SJCRH30 (cell line): ENCODE results near the gene ANKRD34C. TPM values are rescaled to one million over a fixed set of nuclear protein-coding genes. Genes with fewer than 3 reads are reported as not detected.
"Not testable (repeated sequence)": the region's sequence is repeated elsewhere in the genome, so short reads cannot be mapped to it uniquely, and the experiment has no call there.

Experiments
- DNase-seq, 2 experiments: peaks; one replicate each; pipeline ENCODE4 v3.0.0-alpha.2; 2015 to 2020
- H3K27ac ChIP-seq: fragments of 250-450 bp; sonication (Bioruptor Pico); 2 replicates; pipeline ENCODE4 v1.5.1; 2020; ENCODE audit warnings: mild to moderate bottlenecking, moderate library complexity
- H3K27me3 ChIP-seq: fragments of 250-450 bp; sonication (Bioruptor Pico); 2 replicates; pipeline ENCODE4 v1.5.1; 2020; ENCODE audit warnings: mild to moderate bottlenecking, moderate library complexity
- H3K36me3 ChIP-seq: fragments of 250-450 bp; sonication (Bioruptor Pico); 2 replicates; pipeline ENCODE4 v1.5.1; 2020; ENCODE audit warnings: mild to moderate bottlenecking, moderate library complexity
- H3K4me1 ChIP-seq: fragments of 250-450 bp; sonication (Bioruptor Pico); 2 replicates; pipeline ENCODE4 v1.5.1; 2020; ENCODE audit warnings: mild to moderate bottlenecking, moderate library complexity
- H3K4me3 ChIP-seq: fragments of 250-450 bp; sonication (Bioruptor Pico); 2 replicates; pipeline ENCODE4 v1.5.1; 2020; ENCODE audit warnings: mild to moderate bottlenecking, moderate library complexity
- H3K9me3 ChIP-seq: fragments of 250-450 bp; sonication (Bioruptor Pico); replicated peaks from 2 replicates; pipeline ENCODE4 v1.5.1; 2020; ENCODE audit warnings: mild to moderate bottlenecking, moderate library complexity
- total RNA-seq: library from RNA; depleted of rRNA; stranded (reverse); fragments of >200 nt; shearing (Covaris generic); gene quantifications from 2 replicates; pipeline ENCODE4 v1.2.3, GENCODE V29; 2014

The ANKRD34C gene
- total RNA-seq, 1 experiment from 2014 or later = not detected

GRCh38 chr15:79296583-79296982, 14.1 kb downstream of the ANKRD34C start:
- DNase-seq = peak in 1 of 2 experiments; percentile 10
- no peak overlapping the region for H3K27ac ChIP-seq
- H3K27me3 ChIP-seq = peaks cover 4% of the 10 kb centered on the region

GRCh38 chr15:79299126-79299840, 16.8 kb downstream of the ANKRD34C start:
- Histone ChIP-seq H3K9me3 (no peaks in the 10 kb centered on the region), H3K4me3 (no peak overlapping the region), H3K27me3 (peaks cover 4% of the 10 kb centered on the region), H3K4me1 (no peaks in the 10 kb centered on the region), H3K27ac (no peak overlapping the region), H3K36me3 (no peaks in the 10 kb centered on the region)
- no peak for DNase-seq

More at GRCh38 chr15:79296583-79296982, 14.1 kb downstream of the ANKRD34C start:
- no peaks in the 10 kb centered on the region for H3K9me3 ChIP-seq
- no peaks in the 10 kb centered on the region for H3K4me1 ChIP-seq
- H3K4me3 ChIP-seq = no peak overlapping the region
- H3K36me3 ChIP-seq = no peaks in the 10 kb centered on the region

GRCh38 chr15:79299841-79300235, 17.3 kb downstream of the ANKRD34C start:
- no peak overlapping the region for H3K27ac ChIP-seq
- no peaks in the 10 kb centered on the region for H3K36me3 ChIP-seq
- H3K27me3 ChIP-seq = peaks cover 4% of the 10 kb centered on the region
- DNase-seq = no peak
- H3K4me1 ChIP-seq = no peaks in the 10 kb centered on the region
- no peaks in the 10 kb centered on the region for H3K9me3 ChIP-seq
- H3K4me3 ChIP-seq = no peak overlapping the region

- no peak overlapping the region for H3K4me3 ChIP-seq
- 0 out of 2 replicates have a peak, but pooled peaks cover 8% of the 10 kb centered on the region for H3K27me3 ChIP-seq
- no peaks in the 10 kb centered on the region; the same call in 1 of the 2 replicates for H3K4me1 ChIP-seq
- no peak overlapping the region for H3K27ac ChIP-seq
- no peaks in the 10 kb centered on the region for H3K9me3 ChIP-seq
- no peaks in the 10 kb centered on the region for H3K36me3 ChIP-seq
- DNase-seq = no peak
These were observed 24.7 kb downstream of the ANKRD34C start for GRCh38 chr15:79307251-79307650.

GRCh38 chr15:79308874-79309273, 26.4 kb downstream of the ANKRD34C start:
- Histone ChIP-seq H3K4me1 (no peaks in the 10 kb centered on the region; the same call in 1 of the 2 replicates), H3K36me3 (peaks cover 1% of the 10 kb centered on the region), H3K9me3 (no peaks in the 10 kb centered on the region), H3K4me3 (no peak overlapping the region), H3K27me3 (0 out of 2 replicates have a peak, but pooled peaks cover 8% of the 10 kb centered on the region), H3K27ac (no peak overlapping the region)
- DNase-seq = no peak

- Histone ChIP-seq H3K36me3 (peaks cover 19% of the 10 kb centered on the region), H3K9me3 (no peaks in the 10 kb centered on the region), H3K4me3 (peak overlapping the region; percentile 85), H3K27me3 (0 out of 2 replicates have a peak, but pooled peaks cover 2% of the 10 kb centered on the region), H3K4me1 (no peaks in the 10 kb centered on the region; the same call in 1 of the 2 replicates), H3K27ac (no peak overlapping the region)
- DNase-seq = no peak
These were observed 28.1 kb downstream of the ANKRD34C start for GRCh38 chr15:79310612-79310984.

- Histone ChIP-seq H3K27ac (peak within 1 kb of the TSS; percentile 40), H3K27me3 (no peaks in the 10 kb centered on the region), H3K4me3 (peak within 1 kb of the TSS; percentile 85), H3K9me3 (no peaks in the 10 kb centered on the region), H3K36me3 (peaks cover 25% of the 10 kb centered on the region), H3K4me1 (no peaks in the 10 kb centered on the region; the same call in 1 of the 2 replicates)
- DNase-seq = peak; percentile 82 to 89
These were observed 28.7 kb downstream of the ANKRD34C start, which contains the start of gene TMED3 for GRCh38 chr15:79310985-79311900. Gene TMED3 (plus strand): TSS chr15:79311112. CDS start chr15:79311250, 138 bp downstream.

- no peak overlapping the region for H3K27ac ChIP-seq
- H3K36me3 ChIP-seq = peaks cover 30% of the 10 kb centered on the region
- no peaks in the 10 kb centered on the region for H3K9me3 ChIP-seq
- DNase-seq = no peak
- peak overlapping the region; percentile 85 for H3K4me3 ChIP-seq
- H3K27me3 ChIP-seq = no peaks in the 10 kb centered on the region
- H3K4me1 ChIP-seq = no peaks in the 10 kb centered on the region; the same call in 1 of the 2 replicates
These were observed 29.5 kb downstream of the ANKRD34C start for GRCh38 chr15:79311901-79312553.

- Histone ChIP-seq H3K4me3 (no peak overlapping the region), H3K4me1 (no peaks in the 10 kb centered on the region; the same call in 1 of the 2 replicates), H3K27me3 (no peaks in the 10 kb centered on the region), H3K9me3 (no peaks in the 10 kb centered on the region), H3K36me3 (peaks cover 50% of the 10 kb centered on the region), H3K27ac (no peak overlapping the region)
- DNase-seq = no peak
These were observed 31.7 kb downstream of the ANKRD34C start for GRCh38 chr15:79314186-79314585.

GRCh38 chr15:79314811-79315210, 32.3 kb downstream of the ANKRD34C start:
- Histone ChIP-seq H3K27me3 (no peaks in the 10 kb centered on the region), H3K36me3 (peaks cover 56% of the 10 kb centered on the region), H3K27ac (no peak overlapping the region), H3K4me3 (no peak overlapping the region), H3K4me1 (no peaks in the 10 kb centered on the region; the same call in 1 of the 2 replicates), H3K9me3 (no peaks in the 10 kb centered on the region)
- DNase-seq = no peak

- no peak overlapping the region for H3K4me3 ChIP-seq
- H3K36me3 ChIP-seq = peaks cover 56% of the 10 kb centered on the region
- H3K9me3 ChIP-seq = no peaks in the 10 kb centered on the region
- no peaks in the 10 kb centered on the region; the same call in 1 of the 2 replicates for H3K4me1 ChIP-seq
- no peak for DNase-seq
- H3K27me3 ChIP-seq = no peaks in the 10 kb centered on the region
- H3K27ac ChIP-seq = no peak overlapping the region
These were observed 33.3 kb downstream of the ANKRD34C start for GRCh38 chr15:79315623-79316328.

GRCh38 chr15:79316864-79317263, 34.3 kb downstream of the ANKRD34C start:
- Histone ChIP-seq H3K9me3 (no peaks in the 10 kb centered on the region), H3K27me3 (no peaks in the 10 kb centered on the region), H3K27ac (no peak overlapping the region), H3K4me1 (no peaks in the 10 kb centered on the region; the same call in 1 of the 2 replicates), H3K4me3 (no peak overlapping the region), H3K36me3 (peaks cover 60% of the 10 kb centered on the region)
- no peak for DNase-seq

- not testable (repeated sequence) for H3K4me3 ChIP-seq, H3K27me3 ChIP-seq, H3K27ac ChIP-seq, H3K4me1 ChIP-seq, H3K9me3 ChIP-seq, DNase-seq
- H3K36me3 ChIP-seq = peaks cover 59% of the 10 kb centered on the region
These were observed 37.5 kb downstream of the ANKRD34C start for GRCh38 chr15:79319973-79320372.

- DNase-seq = no peak
- no peak overlapping the region for H3K27ac ChIP-seq
- H3K4me1 ChIP-seq = no peaks in the 10 kb centered on the region
- no peaks in the 10 kb centered on the region for H3K27me3 ChIP-seq
- H3K9me3 ChIP-seq = no peaks in the 10 kb centered on the region
- no peak overlapping the region for H3K4me3 ChIP-seq
- H3K36me3 ChIP-seq = peaks cover 43% of the 10 kb centered on the region
These were observed 39.4 kb downstream of the ANKRD34C start for GRCh38 chr15:79321876-79322275.
